ENCODE results near the gene SEMA4B. TPM values are rescaled to one million over a fixed set of nuclear protein-coding genes. Genes with fewer than 3 reads are reported as not detected.

Gene SEMA4B
- total RNA-seq, 1 donor from 2014 or later = 85.1 TPM

GRCh38 chr15:90261811-90262210, 60.7 kb downstream of the SEMA4B start:
- no peaks in the 10 kb centered on the region for H3K9me3 Mint-ChIP-seq
- no peak overlapping the region for H3K4me3 Mint-ChIP-seq
- peaks cover 8% of the 10 kb centered on the region for H3K36me3 Mint-ChIP-seq (ENCODE audit: low read depth)
- CTCF ChIA-PET = no interaction called here
- intact Hi-C loops (cut with micrococcal nuclease) = no loop called here
- no peak overlapping the region for H3K27ac Mint-ChIP-seq
- H3K4me1 Mint-ChIP-seq = peaks cover 22% of the 10 kb centered on the region
- ATAC-seq (ENCODE audit: low read depth) = no peak
- no peaks in the 10 kb centered on the region for H3K27me3 Mint-ChIP-seq
- POLR2A ChIA-PET = interaction anchor here (2.1 kb wide), 1 partner anchor 31 kb away, joined by 6 read pairs; no protein-coding TSS in a partner anchor
- no peak for DNase-seq
- no peak for TF ChIP-seq CTCF (IDR thresholded peaks at IDR 0.05)

DNA sequence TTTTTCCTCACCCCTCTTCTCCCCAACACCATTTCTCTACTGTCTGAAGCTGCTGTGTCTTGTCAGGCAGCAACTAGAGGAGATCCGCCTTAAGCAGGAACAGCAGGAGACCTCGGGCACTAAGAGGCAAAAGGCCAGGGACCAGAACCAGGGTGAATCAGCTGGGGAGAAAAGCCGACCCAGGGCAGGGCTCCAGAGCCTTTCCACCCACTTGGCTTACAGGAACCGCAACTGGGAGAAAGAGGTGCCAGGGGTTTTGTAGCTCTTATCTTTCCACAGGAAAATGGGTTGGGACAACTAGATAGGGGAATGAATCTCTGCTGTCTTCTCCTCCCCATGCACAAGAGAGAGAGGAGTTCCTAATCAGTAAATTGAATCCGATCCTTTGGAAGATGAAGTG, 61.3 kb downstream of the SEMA4B start:
- DNase-seq (no peak), ATAC-seq (ENCODE audit: low read depth) (no peak)
- Mint-ChIP-seq H3K4me1 (peaks cover 28% of the 10 kb centered on the region), H3K4me3 (no peak overlapping the region), H3K36me3 (ENCODE audit: low read depth) (peaks cover 14% of the 10 kb centered on the region), H3K9me3 (no peaks in the 10 kb centered on the region), H3K27me3 (no peaks in the 10 kb centered on the region), H3K27ac (no peak overlapping the region)
- no peak for TF ChIP-seq CTCF (IDR thresholded peaks at IDR 0.05)
- CTCF ChIA-PET = no interaction called here
- intact Hi-C loops (cut with micrococcal nuclease) = no loop called here
- POLR2A ChIA-PET = interaction anchor here (1.1 to 2.1 kb wide), 2 partner anchors 28 to 32 kb away, joined by 5 to 6 read pairs; partner anchors contain the start of genes CIB1 and GDPGP1

GRCh38 chr15:90264671-90265070, 63.5 kb downstream of the SEMA4B start:
- Mint-ChIP-seq H3K27ac (peak overlapping the region; percentile 91), H3K27me3 (no peaks in the 10 kb centered on the region), H3K4me1 (peaks cover 43% of the 10 kb centered on the region), H3K4me3 (peak overlapping the region; percentile 93), H3K9me3 (no peaks in the 10 kb centered on the region), H3K36me3 (ENCODE audit: low read depth) (peaks cover 28% of the 10 kb centered on the region)
- no peak for TF ChIP-seq CTCF (IDR thresholded peaks at IDR 0.05)
- CTCF ChIA-PET = no interaction called here
- POLR2A ChIA-PET = interaction anchor here (1.7 kb wide), 1 partner anchor 86 kb away, joined by 3 read pairs; no protein-coding TSS in a partner anchor
- DNase-seq = no peak
- ATAC-seq (ENCODE audit: low read depth) = no peak
- intact Hi-C loops (cut with micrococcal nuclease) = loop anchor here (1.0 kb wide), 2 partner anchors 30 to 45 kb away; partner anchors contain the start of gene GDPGP1

DNA sequence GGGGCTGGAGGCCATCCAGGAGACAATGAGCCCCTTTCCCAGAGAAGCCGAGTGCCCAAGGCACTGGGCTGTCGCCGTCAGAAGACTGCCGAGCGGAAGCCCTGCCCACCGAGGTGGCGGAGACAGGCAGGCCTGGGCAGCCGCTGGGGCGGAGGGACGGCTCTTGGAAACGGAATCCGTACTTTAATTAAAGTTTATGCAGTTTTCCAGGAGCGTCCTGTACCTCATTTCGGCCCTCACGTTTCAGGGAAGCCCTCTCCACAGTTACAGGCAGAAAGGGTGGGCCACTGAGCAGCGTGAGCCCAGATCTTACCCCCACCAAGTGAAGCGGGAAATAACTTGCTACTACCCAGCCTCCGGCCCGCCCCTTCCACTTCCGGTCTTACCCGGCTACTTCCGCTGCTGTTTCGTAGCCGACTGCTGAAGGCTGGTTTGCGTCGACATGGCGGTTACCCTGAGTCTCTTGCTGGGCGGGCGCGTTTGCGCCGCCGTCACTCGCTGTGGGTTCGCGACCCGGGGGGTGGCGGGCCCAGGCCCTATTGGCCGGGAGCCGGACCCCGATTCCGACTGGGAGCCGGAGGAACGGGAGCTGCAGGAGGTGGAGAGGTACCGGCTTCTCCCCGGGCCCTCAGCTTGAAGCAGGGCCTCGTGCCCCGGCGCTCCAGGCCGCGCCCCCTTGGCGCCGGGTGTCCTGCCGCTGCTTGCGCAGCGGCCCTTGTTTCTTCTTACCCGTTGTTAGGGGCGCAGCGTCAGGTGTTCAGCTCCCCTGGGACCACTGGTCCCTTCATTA, 64.3 kb downstream of the SEMA4B start, which contains the start of gene NGRN:
NGRN (plus strand) TSS at position 402 of the 790 bp plus-strand sequence; CDS start at position 443, 41 bp downstream.
- peak; percentile 85 for ATAC-seq (ENCODE audit: low read depth)
- Mint-ChIP-seq H3K4me3 (peak within 1 kb of the TSS; percentile 93), H3K27ac (peak within 1 kb of the TSS; percentile 91), H3K4me1 (peaks cover 51% of the 10 kb centered on the region), H3K27me3 (no peaks in the 10 kb centered on the region), H3K9me3 (no peaks in the 10 kb centered on the region), H3K36me3 (ENCODE audit: low read depth) (peaks cover 35% of the 10 kb centered on the region)
- no peak for TF ChIP-seq CTCF (IDR thresholded peaks at IDR 0.05)
- peak; percentile 93 for DNase-seq
- intact Hi-C loops (cut with micrococcal nuclease) = loop anchor here (1.0 kb wide), 2 partner anchors 31 to 46 kb away; partner anchors contain the start of gene GDPGP1
- CTCF ChIA-PET = interaction anchor here (0.8 to 1.4 kb wide), 5 partner anchors 16 to 104 kb away, joined by 3 to 5 read pairs (median 3); partner anchors contain the start of genes CIB1, GDPGP1 and TTLL13
- POLR2A ChIA-PET = interaction anchor here (0.7 to 2.4 kb wide), 11 partner anchors 16 to 667 kb away, joined by 3 to 43 read pairs (median 4); partner anchors contain the start of genes CIB1, GDPGP1, HDDC3 and IQGAP1

GRCh38 chr15:90266061-90266431, 64.9 kb downstream of the SEMA4B start:
- POLR2A ChIA-PET = interaction anchor here (0.6 to 2.4 kb wide), 12 partner anchors 17 to 666 kb away, joined by 3 to 43 read pairs (median 4); partner anchors contain the start of genes CIB1, GDPGP1, HDDC3 and IQGAP1
- H3K27ac Mint-ChIP-seq = peak overlapping the region; percentile 91
- H3K36me3 Mint-ChIP-seq (ENCODE audit: low read depth) = peaks cover 39% of the 10 kb centered on the region
- CTCF ChIA-PET = interaction anchor here (0.8 to 1.4 kb wide), 5 partner anchors 17 to 104 kb away, joined by 3 to 5 read pairs (median 3); partner anchors contain the start of genes CIB1, GDPGP1 and TTLL13
- ATAC-seq (ENCODE audit: low read depth) (peak; percentile 19), DNase-seq (no peak)
- peaks cover 53% of the 10 kb centered on the region for H3K4me1 Mint-ChIP-seq
- H3K27me3 Mint-ChIP-seq = no peaks in the 10 kb centered on the region
- no peak for TF ChIP-seq CTCF (IDR thresholded peaks at IDR 0.05)
- intact Hi-C loops (cut with micrococcal nuclease) = no loop called here
- H3K9me3 Mint-ChIP-seq = no peaks in the 10 kb centered on the region
- peak overlapping the region; percentile 93 for H3K4me3 Mint-ChIP-seq

Measured in activated B cell treated with CpG ODN at 0.5 μM for 24 hours (primary cell).